Stimulated activated CD4-positive, alpha-beta T cell treated with anti-CD3 and anti-CD28 coated beads, Interleukin-2, amount 100 ng/mL, for 48 hours (primary cell): Measurements from ENCODE around the gene DGKA.
"Not testable (repeated sequence)": the region's sequence is repeated elsewhere in the genome, so short reads cannot be mapped to it uniquely, and the experiment has no call there.

Source experiments
- DNase-seq, 2 donors: peaks; one replicate each; pipeline ENCODE4 v3.0.0-alpha.2; 2020

DGKA gene

DNA sequence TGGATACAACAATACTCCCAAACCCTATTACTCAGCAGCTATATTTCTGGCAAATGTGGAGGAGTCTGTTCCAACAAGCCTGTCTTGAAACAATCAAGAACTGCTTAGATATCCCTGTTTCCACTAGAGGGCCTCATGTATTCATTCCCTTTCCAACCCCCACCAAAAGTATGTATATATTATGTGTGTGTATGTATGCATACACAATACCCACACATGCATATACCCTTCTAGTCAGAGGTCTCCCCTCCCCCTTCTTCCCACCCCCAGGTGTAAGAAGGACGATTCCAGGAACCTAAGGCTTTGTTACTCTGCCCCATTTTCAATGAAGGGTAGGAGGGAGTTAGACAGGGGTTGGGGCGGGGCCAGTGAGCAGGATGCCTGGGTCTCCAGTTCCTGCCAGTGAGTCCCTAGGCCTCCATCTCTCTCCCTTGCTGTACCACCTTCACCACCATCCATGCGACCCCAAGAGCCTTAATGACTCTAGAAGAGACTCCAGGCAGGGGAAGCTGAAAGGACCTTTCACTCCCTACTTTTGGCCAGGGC, at the start of gene DGKA:
Gene DGKA (plus strand): TSS at position 392 of the 546 bp plus-strand sequence. CDS start 5,342 bp downstream, outside the sequence.
- DNase-seq, result peak; percentile 71 to 72

DNA sequence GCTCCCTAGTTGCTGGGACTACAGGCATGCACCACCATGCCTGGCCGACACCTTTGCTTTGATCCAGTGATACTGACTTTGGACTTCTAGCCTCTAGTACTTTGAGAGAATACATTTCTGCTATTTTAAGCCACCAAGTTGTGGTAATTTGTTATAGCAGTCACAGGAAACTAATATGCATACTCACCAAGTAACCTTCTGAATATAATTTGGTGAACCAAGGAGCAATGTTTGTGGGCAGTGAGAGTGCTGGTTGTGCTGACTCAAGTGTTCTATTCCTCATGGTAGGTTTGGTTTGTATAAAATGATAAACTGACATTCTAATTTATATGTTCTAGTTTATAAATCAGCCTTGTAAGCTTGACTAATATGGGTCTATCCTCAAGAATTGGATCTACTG, 45.8 kb upstream of the DGKA start:
- DNase-seq, result no peak

DNA sequence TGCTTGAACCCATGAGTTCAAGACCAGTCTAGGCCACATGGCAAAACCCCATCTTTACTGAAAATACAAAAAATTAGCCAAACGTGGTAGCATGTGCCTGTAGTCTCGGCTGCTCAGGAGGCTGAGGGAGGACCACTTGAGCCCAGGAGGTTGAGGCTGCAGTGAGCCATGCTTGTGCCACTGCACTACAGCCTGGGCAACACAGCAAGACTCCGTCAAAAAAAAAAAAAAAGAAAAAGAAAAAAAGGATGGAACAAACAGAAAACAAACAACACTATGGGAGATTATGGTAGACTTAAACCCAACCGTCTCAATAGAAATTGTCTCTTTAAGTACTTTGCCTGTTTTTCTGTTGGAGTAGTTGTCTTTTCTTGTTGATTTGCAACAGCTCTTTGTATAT, 39.7 kb upstream of the DGKA start:
- DNase-seq, result no peak

DNA sequence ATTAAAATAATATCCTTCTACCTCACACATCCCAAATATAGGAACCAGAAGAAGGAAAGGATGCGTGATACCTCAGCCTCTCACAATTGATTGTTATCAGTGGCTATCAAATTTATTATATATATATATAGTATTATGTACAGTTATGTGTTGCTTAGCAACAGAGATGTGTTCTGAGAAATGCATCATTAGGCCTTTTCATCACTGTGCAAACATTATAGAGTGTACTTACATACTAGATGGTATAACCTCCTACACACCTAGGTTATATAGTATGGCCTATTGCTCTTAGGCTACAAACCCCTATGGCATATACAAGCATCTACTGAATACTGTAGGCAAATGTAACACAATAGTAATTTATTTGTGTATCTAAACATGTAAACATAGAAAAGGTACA, 37.2 kb upstream of the DGKA start:
- DNase-seq, result no peak

DNA sequence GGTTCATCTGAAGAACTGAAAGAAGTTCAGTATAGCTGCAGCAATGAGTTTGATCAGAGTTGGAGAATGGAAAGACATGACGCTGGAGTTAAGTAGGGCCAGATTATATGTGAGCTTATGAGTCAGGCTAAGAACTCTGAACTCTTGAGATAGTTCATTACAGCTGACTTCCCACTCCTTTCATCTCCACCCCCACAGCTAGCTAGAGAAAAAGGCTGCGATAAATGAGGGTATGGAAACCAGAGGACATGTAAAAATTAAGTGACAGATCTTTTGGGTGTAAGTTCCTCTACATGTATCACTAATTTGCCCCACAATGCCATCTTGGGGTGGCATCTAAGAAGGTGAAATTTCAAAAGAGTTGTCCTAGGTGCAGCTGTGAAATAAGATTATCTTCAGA, 31.9 kb upstream of the DGKA start:
- DNase-seq, result peak; percentile 11 to 19

DNA sequence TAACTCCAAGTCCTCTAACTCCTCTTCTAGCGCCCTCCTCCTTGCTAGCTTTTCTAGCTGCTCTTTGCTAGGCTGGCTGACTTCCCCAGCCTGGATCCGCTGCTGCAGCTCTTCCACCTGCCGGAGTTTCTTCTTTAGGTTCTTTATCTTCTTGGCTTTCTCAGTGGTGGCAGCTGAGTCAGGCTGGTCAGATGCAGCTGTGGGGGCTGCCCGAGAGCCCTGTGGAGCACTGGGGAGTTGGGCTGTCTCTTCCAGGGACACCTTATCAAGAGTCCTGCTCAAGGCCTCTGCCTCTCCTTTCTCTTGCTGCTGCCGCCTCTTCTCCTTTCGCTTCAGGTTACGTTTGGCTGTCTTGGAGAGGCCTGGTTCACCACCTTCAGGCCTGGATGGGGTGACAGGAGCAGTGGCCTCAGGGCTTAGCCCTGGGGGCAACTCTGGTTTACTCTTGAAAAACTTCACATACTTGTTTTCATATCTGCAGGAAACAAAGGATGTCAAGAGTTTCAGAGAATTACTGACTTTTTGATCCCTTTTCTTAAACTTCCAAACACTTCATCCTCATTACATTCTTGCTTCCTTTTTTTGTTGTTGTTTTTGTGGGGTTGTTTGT, 29.0 kb upstream of the DGKA start:
- DNase-seq, result no peak

DNA sequence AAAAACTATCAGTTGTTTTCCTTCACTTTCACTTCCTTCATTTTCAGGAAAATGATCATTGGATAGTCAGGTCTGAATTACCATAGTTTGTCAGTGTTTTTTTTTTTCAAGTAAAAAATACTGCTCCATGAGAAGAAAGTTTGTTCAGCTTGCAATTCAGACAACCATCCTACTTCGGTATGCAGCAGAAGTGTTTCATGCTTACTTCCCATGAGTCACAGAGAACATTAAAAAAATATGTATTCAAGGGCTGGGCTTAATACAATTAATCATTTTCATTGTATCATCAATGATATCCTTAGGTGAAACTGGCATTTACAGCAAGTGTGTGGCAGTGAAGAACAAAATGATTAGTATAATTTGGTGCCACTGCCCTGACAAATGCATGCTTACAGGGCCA, 24.9 kb upstream of the DGKA start:
- DNase-seq, result no peak

DNA sequence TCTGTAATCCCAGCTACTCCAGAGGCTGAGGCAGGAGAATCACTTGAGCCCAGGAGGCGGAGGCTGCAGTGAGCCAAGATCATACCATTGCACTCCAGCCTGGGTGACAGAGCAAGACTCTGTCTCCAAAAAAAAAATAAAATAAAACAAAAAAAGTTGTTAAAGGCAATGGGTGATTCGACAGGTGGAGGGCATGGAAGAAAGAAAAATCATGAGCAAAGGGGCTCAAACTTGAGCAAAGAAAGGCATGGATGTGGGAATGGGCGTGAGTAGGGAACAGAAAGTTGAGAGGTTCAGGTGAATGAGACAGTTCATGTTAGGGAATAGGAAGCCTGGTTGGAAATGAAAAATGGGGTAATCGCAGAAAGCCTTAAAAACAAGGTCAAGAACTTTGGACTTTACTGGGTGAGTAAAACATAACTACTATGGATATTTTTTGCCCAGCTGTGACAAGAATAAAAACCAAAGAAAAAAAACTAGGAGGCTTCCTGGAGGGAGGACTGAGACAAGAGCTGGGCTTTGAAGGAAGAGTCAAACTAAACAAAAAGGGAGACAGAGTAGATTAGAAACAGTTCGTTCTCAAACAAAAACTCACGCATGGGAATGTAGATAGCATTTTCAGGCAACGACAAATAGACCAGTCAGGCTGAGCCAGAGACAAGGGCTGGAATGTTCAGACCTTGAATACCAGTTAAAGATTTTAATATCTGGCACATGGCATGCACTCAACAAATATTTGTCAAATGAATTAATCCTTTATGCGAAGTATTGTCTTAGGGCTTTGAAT, 22.0 kb upstream of the DGKA start:
- no peak for DNase-seq

DNA sequence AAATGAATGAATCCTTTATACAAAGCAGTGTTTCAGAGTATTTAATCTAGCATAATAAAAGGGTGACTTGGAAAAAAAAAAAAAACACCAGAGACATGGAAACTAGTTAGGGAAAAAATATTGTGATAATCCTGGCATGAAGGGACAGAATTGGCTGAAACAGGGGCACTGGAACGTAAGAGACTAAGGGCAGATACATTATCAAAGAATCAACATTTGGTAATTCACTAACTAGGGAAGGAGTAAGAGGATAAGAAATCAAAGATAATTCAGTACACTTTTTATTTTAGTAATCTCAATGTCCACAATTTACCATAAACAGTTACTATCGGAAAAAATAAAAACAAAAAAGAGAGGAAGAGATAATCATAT, 21.5 kb upstream of the DGKA start:
- no peak for DNase-seq

DNA sequence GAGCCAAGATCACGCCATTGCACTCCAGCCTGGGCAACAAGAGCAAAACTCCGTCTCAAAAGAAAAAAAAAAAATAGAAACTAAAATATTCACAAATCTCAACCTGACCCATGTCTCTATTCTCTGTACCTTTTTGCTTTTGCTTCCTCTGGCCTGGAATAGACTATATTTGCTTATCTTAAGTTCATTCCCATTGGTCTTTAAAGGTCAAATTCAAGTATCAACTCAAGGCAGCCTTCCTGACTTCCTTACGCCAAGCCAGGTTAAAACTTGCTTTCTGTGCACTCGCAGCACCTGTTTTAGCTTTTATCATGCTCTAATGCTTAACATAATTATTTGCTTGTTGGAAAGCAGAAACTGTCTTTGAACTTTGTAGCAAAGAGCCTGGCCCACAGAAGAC, 18.1 kb upstream of the DGKA start:
- no peak for DNase-seq

DNA sequence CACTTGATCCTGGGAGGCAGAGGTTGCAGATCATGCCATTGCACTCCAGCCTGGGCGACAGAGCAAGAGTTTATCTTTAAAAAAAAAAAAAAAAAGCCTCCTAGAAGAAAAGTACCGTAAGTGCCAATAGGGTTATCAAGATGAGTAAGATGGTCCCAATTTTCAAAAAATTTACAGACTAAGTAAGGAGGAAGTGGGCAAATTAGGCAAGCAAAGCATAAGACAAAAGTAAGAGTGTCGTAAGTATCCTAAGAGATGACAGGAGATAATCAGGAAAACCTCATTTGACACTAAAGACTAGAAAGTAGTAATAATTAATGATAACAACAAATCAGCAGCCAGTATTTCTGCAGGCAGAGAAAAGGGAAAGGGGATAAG, 15.5 kb upstream of the DGKA start:
- no peak for DNase-seq

DNA sequence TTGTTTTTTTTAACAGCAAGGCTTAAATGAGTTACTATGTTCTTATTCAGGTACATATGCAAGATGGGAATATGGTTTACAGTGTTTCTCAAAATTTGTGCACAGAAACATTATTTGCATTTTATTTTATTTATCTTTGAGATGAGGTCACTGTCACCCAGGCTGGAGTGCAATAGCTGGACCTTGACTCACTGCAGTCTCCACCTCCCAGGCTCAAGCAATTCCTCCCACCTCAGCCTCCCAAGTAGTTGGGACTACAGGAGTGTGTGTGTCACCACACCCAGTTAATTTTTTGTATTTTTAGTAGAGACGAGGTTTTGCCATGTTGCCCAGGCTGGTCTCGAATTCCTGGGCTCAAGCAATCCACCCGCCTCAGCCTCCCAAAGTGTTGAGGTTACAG, 11.9 kb upstream of the DGKA start:
- not testable (repeated sequence) for DNase-seq

DNA sequence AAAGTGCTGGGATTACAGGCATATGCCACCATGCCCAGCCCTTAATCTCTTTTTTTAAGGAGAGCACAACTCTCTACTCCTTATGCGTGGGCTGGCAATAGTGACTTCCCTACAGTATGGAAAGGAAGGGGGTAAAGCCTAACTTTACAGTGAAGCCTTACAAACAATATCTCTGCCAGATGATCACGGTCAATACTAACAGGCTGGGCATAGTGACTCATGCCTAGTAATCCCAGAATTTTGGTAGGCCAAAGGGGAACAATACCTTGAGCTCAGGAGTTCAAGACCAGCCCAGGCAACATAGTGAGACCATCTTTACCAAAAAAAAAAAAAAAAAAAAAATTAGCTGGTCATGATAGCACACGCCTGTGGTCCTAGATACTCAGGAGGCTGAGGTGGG, 8.8 kb upstream of the DGKA start:
- DNase-seq, result no peak

DNA sequence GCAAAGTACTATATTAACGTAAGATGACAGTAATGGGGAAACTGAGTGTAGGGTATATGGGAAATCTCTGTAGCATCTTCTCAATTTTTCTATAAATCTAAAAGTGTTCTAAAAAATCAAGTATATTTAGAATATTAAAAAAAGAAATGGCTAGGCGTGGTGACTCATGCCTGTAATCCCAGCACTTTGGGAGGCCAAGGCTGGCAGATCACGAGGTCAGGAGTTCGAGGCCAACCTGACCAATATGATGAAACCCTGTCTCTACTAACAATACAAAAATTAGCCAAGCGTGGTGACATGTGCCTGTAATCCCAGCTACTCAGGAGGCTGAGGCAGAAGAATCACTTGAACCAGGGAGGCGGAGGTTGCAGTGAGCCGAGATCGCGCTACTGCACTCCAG, 7.3 kb upstream of the DGKA start:
- not testable (repeated sequence) for DNase-seq

DNA sequence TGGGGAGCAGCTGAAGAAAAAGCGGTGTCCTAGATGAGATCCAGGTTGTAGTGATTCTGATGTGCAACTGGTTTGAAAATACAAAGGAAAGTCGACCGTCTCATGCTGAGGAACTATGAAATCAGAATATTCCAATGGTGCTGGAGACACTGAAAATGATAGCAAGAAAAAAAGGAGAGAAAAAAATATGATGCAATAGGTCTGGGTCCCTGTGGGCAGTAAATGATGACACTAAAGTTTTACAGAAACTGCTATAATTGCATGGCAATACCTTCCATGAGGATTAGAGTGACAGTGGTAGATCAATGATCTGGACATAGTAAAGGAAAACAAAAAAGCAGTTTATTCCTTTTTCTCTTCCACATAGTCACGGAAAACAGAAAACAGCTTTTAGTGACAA, 5.6 kb upstream of the DGKA start:
- DNase-seq, result no peak

DNA sequence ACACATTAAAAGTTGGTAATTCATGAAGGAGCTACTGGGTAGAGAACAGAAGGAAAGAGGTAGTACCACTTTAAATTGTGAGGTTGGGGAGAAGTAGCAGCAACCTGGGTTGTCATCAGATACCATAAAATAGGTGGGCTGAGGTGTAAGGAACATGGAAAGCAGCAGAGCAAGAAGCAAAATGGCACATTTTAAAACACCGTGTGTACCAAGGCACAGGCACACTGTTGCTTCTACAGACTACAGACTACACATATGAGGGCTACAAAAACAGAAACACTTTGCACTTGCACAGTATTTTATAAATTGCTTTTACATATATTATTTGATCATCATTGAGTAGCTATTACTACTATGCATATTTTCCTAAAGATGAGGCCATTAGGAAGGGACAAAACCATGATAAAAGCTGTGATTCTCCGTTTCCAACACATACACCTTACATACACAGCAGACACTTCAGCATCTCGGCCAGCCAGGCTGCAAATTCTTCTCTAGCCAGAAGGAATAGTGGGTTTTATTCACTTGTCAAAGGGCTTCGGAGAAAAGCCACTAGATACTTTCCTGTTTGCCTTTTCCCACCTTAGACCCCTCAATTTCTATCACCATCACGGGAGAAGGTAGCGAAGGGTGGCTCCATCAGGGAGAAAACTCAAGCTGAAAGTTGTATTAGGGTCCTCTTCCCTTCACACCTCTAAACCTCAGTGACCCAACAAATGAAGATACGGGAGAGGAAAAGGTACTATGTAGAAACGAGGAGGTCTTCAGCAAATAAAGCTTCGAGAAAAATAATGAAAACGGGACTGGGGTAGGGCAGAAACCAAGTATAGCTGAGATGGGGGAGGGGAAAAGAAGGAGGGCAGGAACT, 4.9 kb upstream of the DGKA start:
- DNase-seq, result no peak

DNA sequence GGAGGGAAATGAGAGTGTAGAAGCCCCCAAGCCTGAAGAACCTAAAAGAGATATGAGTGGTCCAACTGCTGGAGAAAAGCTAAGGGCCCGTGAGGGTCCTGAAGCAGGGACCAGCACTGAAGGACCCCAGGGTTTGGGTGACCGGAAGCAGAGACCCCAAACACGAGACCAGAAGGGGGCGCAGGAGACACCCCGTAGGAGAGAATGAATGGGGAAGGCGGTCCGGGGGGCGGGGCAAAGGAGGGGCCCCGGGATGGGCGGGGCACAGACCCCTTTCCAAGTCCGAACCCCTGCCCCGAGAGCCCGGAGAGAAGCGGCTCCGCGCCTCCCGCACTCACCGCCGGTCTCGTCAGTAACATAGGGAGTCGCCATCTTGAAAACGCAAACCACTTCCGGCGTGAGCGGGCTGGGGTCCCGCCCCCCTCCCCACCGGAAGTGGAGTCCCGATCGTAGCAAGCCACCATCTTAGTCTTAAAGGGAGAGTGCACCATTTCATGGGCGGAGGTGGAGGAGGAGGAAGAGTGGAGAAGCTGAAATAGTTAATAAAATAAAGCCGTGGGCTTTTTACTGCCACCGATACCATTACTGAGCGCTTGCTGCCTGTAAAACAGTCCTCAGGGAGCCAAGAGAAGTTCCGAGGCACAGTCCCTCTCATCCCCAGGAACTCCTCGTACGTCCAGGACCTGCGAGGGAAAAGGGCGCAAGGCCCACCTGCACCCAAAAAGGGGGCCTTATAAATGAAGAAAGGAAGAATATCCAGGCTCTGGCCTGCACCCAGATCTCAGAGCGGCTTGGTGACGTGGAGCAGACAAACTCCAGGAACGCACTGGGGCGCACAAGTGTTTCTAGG, 4.0 kb upstream of the DGKA start:
- peak; percentile 87 to 88 for DNase-seq

DNA sequence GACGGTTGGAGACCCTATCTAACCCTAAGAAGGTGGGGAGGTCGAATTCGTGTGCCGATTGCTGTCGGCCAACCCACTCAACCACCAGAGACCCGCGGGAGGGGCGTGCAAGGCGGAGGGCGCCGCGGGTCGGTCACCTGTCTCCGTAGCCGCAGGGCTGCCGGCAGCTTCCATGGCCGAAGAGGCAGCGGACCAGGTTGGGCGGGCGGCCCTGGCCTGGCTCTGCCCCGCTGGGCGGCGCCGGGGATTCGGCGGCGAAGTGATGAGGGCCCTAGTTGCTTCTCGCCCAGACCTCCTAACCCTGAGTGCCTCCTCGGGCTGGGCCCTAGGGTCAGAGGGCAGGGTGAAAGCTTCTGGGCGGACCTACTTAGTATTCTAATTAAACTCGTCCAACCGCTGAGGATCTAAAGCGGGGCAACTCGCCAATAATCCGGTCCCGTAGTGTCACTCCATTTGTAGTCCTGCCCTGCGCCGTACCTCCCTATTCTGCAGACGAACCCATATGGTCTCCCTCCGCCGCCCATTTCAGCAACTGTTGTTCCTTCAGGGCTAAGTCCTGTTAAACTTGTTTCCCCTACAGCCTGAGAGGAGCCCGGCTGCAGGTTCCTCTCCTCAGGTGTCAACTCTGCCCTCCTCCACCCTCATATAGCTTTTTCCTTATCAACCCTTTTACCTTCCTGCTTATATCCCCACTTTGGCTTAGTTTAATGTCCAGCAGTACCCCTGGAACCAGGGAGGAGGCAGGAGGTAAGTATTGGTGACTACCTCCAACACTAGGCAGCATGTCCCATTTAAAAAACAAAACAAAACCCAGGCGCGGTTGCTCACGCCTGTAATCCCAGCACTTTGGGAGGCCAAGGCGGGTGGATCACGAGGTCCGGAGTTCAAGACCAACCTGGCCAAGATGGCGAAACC, 3.1 kb upstream of the DGKA start, which contains the start of gene PYM1:
Gene PYM1 (minus strand): TSS at position 307 of the 915 bp plus-strand sequence. CDS start 133 bp downstream, at position 174.
- DNase-seq, result peak in 1 of 2 donors; percentile 47

DNA sequence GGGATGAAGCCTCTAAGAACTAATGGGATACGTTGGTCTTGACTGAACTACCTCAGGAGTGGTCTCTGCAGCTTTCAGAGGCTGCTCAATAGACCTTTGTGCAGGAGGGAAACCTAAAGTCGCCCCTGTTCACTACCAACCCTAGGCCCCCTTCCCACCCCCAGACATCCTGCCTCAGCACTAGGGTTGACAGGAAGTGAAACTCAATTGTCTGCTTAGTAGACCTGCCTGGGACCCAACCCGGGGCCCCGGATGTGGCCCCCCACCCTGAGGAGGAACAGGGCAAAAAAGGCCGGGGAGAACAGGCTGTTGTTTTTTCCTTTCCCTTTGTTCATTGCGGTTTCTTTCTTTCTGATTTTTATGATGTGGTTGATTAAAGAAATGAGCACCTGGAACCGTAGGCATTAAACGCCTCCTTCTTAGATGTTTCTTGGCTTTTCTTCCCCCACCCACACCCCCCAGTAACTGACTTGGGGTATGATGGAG, 1.6 kb upstream of the DGKA start:
- peak in 1 of 2 donors; percentile 73 for DNase-seq

DNA sequence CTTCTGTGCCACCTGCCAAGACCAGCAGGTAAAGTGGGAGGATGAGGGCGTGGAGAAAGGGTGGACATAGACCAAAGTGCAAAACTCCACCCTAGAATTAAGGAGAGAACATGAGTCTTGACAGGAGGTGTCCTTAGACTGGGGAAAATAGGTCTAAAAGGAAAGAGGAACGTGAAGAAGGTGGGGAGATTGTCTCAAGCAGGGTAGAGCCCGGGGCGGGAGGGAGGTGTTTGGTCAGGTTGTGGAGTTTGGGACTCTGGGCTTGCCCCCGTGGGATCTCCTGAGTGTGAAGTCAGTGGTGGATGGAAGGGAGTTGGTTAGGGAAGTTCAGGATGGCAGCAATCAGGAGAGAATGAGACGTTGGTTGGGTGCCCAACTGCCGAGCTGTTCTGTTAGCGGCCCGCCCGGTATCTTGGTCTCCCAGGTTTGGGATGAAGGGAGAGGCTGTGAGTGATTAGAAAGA, 386 bp downstream of the DGKA start:
- DNase-seq, result no peak
